Measurements from ENCODE around the gene UCK2. TPM values are rescaled to one million over a fixed set of nuclear protein-coding genes. Genes with fewer than 3 reads are reported as not detected.
"Not testable (repeated sequence)": the region's sequence is repeated elsewhere in the genome, so short reads cannot be mapped to it uniquely, and the experiment has no call there.

Gene UCK2
- 27.0 TPM for total RNA-seq

DNA sequence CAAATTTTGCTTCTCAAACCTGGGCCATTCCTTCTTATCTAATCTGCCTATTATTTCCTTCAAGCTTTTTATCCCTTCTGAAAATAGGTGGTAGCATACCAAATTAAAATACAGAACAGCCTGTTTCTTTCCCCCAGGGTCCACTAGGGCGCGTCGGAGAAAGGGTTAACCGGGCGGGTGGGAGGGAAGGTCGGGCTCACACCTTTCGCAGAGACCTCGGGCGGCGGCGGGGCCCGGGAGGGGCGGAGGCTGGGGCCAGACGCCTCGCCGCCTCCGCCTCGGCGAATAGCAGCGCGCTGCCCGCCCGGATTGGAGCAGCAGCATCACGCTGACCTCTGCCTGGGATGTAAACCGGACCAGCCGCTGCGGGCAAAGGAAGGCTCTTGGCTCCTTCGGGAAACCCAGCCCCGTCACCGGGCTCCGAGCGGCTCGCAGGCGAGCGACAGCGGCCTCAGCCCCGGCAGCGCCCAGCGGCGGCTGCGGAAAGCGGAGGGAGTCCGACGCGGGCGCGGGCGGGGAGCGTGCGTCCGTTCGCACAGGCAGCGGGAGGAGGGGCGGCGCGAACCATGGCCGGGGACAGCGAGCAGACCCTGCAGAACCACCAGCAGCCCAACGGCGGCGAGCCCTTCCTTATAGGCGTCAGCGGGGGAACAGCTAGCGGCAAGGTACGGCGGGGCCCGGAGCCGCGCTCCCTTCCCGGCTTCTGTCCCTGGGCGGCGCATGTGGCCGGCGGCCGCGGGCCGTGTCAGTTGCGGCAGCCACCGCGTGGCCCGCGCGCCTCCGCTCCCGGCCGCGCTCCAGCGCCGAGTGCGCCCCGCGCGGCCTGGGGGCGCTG is at the start of gene UCK2:
TSS of gene UCK2 (plus strand) at position 347 of the 835 bp plus-strand sequence. CDS start at position 567, 220 bp downstream.
- peak; percentile 38 for DNase-seq

DNA sequence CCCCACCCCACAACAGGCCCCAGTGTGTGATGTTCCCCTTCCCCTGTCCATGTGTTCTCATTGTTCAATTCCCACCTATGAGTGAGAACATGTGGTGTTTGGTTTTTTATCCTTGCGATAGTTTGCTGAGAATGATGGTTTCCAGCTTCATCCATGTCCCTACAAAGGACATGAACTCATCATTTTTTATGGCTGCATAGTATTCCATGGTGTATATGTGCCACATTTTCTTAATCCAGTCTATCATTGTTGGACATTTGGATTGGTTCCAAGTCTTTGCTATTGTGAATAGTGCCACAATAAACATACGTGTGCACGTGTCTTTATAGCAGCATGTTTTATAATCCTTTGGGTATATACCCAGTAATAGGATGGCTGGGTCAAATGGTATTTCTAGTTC is 49.2 kb upstream of the UCK2 start:
- not testable (repeated sequence) for DNase-seq

DNA sequence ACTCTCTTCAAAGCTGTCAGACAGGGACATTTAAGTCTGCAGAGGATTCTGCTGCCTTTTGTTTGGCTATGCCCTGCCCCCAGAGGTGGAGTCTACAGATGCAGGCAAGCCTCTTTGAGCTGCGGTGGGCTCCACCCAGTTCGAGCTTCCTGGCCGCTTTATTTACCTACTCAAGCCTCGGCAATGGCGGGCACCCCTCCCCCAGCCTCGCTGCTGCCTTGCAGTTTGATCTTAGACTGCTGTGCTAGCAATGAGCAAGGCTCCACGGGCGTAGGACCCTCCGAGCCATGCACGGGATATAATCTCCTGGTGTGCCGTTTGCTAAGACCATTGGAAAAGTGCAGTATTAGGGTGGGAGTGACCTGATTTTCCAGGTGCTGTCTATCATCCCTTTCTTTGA is 43.9 kb upstream of the UCK2 start:
- not testable (repeated sequence) for DNase-seq

DNA sequence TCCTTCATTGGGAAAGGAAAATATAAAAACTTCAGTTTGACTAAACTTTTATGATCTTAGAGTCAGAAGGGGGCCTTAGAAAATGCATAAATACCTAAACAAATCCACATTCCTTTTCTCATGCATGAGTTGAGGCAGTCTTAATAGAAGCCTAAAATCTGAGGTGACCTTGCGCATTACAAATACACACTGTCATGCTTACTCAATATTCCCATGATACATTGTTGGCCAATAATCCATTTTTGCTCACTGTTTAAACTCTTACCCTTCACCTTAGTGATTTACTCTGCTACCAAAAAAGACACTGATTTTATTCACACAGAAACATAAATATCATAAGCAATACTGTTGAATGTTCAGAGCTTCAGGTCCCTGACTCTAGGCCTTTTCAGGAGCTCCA is 39.7 kb upstream of the UCK2 start:
- no peak for DNase-seq

DNA sequence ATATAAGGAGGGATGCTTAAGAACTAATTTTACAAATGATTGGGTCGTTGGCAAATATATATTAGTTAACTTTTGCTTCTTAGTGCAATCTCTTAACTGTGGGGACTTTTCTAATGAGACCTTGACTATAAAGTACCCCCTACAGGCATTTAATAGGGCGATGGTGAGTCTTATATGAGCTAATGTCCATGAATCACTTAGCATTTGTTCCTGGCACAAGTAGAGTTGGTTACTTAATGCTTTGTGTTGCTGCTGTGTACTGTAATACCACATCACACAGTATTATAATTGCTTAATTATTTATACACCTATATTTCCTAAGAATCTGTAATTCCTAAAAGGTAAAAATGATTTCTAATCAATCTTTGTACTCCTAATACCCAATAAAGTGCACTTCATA is 33.5 kb upstream of the UCK2 start:
- DNase-seq = no peak

DNA sequence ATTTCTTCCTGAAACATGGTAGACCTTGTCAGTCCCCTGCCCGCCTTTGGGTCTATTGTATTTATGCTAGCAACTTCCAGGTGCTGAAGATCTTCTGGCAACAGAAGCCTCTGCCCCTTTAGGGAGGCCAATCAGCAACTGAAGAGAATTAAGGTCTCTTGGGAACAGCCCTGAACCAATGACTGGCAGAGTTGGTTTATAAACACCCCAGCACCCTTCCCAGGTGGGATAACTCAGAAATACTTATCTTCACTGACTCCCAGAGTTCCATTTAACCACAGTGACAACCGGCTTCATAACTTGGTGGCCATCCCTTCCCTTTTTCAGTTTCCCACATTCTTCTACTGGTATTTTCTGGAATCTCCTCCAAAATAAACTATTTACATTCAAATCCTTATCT is 31.5 kb upstream of the UCK2 start:
- DNase-seq = no peak

DNA sequence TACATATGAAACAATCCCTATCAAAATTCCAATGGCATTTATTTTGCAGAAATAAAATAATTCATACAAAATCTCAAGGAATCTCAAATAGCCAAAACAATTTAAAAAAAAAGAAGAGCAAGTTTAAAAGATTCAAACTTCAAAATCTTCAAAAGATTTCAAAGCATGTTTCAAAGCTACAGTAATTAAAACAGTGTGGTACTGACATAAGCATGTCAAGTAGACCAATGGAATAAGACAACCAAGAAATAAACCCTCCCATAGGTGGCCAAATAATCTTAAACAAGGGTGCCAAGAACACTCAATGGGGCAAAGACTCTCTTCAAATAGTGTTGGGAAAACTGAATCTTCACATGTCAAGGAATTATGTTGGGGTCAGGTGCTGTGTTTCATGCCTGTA is 28.0 kb upstream of the UCK2 start:
- DNase-seq = no peak

DNA sequence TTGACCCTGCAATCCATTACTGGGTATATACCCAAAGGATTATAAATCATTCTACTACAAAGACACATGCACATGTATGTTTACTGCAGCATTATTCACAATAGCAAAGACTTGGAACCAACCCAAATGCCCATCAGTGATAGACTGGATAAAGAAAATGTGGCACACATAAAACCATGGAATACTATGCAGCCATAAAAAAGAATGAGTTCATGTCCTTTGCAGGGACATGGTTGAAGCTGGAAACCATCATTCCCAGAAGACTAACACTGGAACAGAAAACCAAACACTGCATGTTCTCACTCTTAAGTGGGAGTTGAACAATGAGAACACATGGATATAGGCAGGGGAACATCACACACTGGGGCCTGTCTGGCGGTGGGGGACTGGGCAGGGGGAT is 22.9 kb upstream of the UCK2 start:
- DNase-seq = not testable (repeated sequence)

DNA sequence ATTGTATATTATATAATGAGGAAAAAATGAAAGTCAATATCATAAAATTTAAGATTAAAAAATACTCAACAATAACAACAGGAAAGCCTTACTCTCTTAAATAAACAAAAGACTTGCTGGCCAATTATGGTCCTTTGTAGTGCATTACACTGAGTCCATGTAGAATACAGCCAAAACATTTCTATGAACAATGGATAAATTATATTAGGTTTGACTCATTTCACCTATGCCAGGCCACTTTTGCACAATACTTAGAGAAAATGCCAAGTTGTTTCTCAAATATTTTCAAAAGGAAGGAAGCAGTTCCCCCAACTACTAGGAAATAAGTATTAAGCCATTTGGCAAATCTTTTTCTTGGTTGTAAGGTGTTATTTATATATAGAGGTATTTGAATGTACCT is 19.8 kb upstream of the UCK2 start:
- DNase-seq = no peak

DNA sequence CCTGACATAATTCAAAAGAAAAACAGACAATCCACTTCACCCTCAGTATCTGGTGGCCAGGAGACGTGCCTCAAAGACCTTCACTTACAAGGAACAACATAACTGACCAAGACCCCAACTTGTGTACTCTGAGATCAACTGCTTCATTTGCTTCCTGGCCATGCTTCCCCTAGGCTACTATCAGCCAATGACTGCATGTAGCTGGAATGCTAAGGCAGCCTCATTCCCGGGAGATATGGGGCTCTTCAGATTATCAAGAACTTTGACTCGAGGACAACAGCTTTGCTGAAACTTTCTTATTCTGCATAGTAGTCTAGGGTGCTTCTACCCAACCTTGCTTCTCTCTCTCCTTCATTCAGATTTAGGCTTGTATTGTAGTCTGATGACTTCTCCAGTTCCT is 11.7 kb upstream of the UCK2 start:
- DNase-seq = no peak

DNA sequence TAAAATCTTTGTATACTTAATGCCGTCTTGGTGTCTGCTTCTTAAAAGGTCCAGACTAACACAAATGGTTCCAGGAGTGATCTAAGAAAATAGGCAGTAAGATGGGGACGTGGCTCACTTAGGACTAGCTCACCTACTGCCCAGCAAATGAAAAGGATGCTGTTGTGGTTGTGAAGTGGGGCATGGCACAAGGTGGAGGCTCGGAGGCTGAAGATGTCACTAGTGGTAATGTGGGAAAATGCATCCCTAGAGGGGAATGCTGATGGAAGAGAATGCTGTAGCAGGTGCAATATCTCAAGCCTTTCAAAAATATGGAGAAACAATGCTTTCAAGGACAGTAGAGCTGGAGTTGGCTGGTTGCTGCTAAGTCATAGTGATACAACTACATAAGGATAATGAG is 11.3 kb upstream of the UCK2 start:
- DNase-seq = no peak

DNA sequence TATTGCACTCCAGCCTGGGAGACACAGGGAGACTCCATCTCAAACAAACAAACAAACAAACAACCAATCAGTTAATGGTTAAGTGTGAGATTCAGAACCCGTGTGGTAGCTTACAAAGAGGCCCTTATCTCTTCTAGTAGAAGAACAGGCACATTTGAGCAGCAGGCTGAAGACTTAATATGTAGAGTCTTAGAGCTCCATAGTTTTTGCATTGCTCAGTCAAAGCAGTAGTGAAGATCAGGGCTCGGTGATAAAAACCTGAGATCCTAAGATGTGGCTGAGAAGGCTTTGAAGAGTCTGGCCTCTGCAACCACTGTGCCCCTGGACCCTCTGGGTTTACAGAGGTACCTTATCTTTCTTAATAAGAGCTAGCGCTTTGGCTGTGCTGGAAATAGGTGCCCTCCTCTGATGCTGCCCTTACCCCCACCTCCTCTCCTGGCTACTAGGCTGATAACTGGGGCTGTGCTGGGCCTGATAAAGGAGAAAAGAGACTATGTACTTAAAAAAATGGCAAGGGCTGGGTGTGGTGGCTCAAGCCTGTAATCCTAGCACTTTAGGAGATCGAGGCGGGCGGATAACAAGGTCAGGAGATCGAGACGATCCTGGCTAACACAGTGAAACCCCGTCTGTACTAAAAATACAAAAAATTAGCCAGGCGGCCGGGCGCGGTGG is 10.5 kb upstream of the UCK2 start:
- no peak for DNase-seq

DNA sequence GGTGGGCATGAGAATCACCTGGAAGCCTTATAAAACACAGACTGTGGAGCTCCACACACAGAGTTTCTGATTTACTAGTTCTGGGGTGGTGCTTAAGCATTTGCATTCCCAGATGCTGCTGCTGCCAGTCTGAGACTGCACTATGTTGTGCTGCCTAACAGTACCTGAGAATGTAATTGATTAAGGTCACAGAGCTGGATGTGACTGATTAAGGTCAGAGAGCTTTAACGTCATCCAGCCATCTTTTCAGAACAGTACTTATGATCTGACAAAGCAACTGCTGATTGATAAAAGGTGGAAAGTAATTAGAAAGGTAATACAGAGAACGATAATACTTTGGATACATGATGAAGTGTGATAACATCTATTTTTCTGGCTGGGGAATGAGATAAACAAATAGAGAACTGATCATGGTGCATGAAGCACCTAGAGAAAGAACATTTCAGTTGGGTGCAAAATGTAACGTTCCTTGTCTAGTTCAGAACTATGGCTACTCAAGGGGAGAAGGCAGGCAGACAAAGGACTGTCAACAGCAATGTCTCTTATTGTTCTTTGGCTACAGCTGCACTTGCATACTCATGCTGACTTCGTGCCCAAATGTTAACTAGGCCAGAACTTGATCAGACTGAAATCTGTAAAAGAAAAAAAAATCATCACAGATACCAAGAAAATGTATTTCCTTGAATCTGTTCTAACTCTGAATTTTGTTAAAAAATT is 3.7 kb upstream of the UCK2 start:
- DNase-seq = no peak

DNA sequence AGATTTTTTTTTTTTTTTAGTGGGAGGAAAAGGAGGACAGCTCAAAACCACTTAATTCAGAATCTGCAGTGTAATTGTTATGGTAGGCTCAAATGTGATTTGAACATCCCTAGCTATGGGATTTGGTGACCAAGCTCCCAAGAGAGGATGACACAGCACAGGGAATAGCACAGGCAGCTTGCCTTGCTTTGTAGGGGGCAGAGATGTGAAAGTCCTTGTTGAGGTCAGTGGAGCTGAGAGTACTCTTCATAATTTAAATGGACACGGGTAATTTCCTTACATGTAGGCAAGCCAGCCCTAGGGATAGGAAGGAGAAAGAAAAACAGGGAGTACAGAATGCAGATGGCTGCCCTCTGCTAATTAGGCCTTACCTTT is 3.2 kb upstream of the UCK2 start:
- DNase-seq = no peak

DNA sequence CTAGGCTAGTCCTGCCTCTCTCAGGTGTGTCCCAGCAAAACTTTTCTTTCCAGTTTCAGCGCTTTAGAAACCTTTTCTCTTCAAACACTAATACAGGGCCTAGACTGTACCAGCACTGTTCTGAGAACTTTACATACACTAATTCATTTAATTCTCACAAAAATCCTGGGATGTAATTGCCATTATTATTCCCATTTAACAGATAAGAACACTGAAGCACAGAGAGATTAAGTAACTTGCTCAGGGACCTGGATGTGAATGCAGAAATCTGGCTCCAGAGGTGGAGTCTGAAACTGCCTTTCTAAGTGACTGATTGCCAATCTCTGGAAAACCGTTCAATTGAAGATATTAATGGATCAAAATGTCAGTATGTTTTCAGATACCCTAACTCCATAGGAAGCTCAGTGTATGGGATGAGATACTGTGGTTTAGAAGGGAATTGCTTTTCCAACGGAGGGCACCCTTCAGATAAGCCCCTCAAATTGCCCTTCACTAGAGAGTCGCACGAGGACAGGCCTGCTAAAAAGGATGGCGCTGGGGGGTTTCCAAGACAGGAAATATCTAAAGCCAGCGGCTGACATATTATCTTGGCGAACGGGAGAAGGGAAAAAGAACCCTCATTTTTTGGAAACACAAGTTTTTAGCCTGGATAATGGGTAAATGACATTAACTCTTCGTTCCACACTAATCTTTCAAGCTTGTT is 698 bp upstream of the UCK2 start:
- no peak for DNase-seq

DNA sequence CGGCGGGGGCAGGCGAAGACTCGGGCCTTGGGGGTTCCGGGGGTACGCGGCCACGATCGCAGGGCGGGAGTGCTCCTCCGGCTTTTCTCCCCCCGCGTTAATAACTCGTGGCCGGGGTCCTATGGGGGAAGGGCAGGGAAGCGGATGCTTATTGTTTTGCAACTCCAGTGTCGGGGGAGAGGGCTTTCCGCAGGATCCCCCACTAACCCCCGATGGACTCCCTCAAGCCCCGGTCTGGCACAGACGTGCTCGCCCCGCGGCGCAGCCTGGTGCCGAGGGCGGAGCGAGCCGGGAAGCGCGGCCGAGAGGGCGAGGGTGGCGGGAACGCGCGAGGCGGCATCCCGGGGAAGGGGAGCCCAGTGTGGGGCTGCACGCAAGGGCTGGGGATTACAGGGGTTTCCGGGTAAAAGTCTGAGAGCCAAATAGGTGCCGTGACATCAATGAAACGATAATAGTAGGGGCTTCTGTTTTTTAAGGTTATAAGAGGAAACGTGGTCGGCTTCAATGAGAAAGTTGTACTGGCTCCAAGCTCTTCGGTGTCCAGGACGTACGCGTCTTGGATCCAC is 772 bp downstream of the UCK2 start:
- DNase-seq = peak; percentile 48

DNA sequence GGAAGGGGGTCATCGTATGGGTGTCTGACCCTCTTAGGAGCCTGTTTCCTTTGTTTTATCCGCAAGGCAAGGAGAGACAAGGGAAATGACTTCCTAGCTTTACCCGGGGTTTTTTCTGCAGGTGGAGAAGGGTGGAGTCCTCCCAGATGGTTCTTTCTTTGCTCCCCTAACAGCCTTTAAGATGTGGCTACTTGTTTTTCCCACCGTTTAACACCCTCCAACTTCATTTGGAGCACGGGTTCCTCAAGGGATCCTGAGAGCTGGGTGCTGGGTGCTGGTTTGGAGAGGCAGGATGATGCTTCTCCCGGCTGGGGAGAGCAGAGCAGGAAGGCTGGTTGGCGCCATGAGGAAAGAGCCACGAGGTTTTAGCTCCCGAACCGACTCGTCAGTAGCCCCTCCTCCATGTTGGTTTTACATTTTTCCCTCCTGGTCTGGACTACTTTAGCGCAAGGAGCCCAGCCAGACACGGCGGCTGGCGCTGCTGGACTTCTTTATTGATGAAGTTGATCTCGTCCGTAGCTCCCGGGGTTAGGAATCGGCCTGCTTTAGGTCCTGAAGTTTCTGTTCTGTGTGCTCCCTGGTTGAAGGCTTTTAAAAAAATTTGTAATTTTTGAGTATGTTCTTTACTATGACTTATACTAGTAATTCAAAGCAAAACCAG is 1.4 kb downstream of the UCK2 start:
- DNase-seq = peak; percentile 32

DNA sequence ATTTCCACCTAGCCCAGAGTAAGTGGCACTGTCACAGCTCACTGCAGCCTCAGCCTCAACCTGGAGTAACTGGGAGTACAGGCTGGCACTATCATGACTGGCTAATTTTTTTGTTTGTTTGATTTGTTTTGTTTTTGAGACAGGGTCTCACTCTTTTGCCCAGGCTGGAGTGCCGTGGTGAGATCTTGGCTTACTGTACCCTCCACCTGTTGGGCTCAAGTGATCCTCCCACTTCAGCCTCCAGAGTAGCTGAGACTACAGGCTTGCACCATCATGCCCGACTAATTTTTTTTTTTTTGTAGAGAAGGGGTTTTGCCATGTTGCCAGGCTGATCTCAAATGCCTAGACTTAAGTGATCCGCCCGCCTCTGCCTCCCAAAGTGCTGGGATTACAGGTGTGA is 2.5 kb downstream of the UCK2 start:
- no peak for DNase-seq

DNA sequence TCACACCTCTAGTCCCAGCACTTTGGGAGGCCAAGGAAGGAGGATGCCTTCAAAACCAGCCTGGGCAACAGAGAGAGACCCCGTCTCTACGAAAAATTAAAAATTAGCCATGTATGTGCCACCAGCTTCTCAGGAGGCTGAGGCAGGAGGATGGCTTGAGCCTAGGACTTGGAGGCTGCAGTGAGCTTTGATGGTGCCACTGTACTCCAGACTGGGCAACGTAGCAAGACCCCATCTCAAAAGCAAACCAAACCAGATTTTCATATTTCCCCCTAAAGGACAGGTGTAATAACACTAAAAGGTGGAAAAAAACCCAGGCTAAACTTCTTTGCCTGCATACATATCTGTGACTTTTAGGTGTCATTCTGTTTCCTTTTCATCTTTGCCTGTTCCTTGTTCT is 3.7 kb downstream of the UCK2 start:
- DNase-seq = no peak

DNA sequence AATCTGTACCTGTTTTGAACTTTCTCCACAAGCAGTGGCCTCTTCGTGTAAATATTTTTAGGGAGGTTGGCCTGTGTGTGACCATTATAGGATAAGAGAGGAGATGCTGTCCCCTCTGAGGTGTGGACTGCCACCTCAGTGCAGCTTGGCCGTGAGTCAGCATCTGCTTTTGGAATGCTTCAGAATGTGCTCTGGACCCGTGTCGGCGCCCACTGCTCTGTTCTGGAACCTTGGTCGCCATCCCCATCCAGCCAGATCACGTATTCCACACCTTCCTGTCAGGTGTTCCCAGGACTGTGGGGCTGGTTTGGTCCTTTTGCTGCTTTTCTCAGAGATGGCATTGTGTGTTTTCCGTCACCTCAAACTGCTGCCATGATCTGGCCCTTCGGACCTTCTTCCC is 5.5 kb downstream of the UCK2 start:
- no peak for DNase-seq

DNA sequence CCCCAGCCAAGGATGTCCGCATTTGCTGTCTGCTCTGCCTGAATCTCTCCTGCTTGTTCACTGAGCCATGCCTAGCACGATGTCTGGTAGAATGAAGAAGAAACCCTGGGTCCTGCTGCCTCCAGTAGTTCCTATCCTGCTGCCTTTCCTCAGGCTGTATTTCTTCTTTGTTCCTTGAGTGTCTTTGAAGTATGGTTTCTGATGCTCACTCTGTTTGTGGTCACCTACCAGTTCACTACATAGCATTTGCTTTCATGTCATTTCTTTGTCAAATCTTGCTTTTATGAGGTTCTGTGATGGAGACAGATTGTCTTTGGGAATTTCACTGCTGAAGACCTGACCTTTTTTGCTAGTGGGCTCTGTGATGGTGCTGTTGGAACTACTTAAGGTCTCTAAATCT is 5.9 kb downstream of the UCK2 start:
- DNase-seq = no peak

DNA sequence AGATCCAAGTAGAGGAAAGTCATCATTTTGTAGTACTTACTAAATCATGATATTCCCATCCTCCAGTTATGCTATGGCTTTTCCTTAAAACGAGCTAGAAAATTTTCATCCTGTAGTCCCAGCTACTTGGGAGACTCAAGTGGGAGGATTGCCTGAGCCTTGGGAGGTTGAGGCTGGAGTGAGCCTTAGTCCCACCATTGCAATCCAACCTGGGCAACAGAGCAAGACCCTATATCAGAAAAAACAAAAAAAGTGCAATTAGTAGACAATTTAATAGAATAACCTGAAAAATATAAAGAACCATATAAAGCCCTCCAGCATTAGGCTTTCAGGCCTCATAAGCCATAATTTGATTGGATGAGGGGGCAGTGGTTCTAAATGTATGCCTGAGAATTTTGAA is 6.8 kb downstream of the UCK2 start:
- DNase-seq = no peak

Measured in skin of body (tissue), 2 donors.